GM20431 (cell line): ENCODE measurements around the gene PFKL.
"Not testable (repeated sequence)": the region's sequence is repeated elsewhere in the genome, so short reads cannot be mapped to it uniquely, and the experiment has no call there.

Experiments used
- in situ Hi-C: fragments of 300-500 bp; cut with MseI, MboI; formaldehyde crosslinking; loops from one replicate; pipeline ENCODE4 v1.15.0; 2020; ENCODE audit warnings: low sequenced_read_pairs; ENCODE audit not compliant: unreplicated experiment

The PFKL gene

DNA sequence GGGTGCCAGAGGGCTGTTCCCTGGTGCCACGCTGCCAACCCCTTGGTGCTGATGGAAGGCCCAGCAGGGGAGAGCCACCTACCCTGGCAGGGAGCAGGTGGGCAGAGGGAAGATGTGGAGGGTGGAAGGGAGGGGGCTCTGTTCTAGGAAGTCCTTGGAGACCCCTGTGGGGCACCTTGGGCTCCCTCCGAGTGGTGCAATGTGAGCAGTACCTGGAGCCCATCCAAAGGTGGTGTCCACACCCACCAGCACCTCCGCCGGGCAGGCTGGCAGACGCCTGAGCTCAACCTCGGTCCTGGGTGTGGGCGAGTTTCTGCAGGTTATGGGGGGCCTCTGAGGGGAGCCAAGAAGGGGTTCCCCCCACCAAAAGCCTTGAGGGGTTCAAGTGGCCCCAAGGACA is 26.8 kb upstream of the PFKL start:
- in situ Hi-C loops = no loop called here

DNA sequence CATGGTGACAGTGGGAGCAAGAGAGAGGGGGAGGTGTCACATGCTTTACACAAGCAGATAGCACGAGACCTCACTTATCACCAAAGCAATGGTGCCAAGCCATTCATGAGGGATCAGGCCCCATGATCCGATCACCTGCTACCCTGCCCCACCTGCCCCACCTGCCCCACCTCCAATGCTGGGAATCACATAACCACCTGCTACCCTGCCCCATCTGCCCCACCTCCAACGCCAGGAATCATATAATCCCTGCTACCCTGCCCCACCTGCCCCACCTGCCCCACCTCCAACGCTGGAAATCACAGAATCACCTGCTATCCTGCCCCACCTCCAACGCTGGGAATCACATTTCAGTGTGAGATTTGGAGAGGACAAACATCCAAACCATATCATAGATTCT is 24.8 kb upstream of the PFKL start:
- in situ Hi-C loops = no loop called here

DNA sequence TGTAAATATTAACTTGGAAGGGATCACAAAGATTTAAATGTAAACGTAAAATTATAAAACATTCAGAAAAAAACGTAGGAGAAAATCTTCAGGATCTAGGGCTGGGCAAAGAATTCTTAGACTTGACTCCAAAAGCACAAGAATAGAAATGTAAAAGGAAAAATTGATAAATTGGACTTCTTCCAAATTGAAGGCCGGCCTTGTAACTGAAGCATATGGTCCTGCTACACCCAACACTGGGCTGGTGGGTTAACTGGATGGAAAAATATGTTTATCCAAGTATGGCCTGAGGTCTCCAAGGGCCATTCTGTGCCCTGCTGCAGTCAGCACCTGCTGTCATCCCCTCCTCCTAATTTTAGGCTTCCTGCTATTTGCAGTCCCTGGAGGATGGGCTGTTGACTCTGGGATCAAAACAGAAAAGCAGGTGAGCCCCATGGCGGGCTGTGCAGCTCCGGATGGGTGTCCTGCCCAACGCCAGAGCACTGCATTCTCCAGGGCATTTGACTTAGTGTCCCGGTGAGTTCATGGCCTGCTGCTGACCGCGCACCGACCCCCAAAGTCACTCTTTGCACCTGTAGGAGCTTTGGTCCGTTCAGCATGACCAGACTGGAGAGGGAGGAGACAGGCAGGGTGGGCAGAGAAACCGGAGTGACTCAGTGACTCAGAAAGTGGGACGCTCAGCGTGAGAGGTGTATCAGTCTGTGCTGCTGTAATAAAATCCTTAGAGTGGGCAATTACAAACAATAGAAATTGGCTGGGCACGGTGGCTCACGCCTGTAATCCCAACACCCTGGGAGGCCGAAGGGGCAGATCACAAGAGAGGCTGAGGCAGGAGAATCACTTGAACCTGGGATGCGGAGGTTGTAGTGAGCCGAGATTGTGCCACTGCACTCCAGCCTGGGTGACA is 20.2 kb upstream of the PFKL start:
- in situ Hi-C loops = no loop called here

DNA sequence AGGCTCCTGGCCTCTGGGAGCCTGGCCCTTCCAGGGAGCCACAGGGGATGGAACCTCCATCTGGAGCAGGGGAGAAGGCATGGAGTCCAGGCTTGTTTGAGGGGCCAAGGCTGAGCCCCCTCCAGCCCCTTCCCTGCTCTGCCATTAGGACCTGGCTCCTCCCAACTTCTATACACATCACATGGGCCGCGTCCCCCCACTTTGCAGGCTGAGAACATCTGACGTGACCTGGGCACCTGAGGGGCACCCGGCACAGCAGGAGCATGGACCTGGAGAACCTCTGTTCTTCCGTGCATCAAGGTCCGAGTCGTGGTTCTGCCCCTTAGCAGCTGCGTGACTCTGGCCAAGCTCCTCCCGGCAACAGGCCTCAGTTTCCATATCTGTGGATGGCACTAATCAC is 18.1 kb upstream of the PFKL start:
- in situ Hi-C loops = no loop called here

DNA sequence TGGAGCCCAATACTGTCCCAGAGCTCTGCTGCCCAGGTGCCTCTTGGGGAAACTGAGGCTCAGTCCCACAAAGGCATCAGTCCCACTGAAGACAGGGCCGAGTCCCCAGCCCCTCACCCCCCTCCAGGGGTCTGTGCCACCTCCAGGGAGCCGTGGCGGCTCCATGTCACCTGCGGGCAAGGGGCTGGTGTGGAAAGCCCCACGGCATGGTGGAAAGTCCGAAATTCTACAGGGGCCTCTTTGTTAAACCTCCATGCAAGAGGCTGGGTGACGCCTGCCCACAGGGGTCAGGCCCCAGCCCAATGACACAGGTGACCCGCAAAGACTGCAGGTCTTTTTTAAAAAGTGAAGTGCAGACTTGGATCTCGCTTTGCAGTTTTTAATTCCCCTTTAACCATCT is 17.5 kb upstream of the PFKL start:
- in situ Hi-C loops = no loop called here

DNA sequence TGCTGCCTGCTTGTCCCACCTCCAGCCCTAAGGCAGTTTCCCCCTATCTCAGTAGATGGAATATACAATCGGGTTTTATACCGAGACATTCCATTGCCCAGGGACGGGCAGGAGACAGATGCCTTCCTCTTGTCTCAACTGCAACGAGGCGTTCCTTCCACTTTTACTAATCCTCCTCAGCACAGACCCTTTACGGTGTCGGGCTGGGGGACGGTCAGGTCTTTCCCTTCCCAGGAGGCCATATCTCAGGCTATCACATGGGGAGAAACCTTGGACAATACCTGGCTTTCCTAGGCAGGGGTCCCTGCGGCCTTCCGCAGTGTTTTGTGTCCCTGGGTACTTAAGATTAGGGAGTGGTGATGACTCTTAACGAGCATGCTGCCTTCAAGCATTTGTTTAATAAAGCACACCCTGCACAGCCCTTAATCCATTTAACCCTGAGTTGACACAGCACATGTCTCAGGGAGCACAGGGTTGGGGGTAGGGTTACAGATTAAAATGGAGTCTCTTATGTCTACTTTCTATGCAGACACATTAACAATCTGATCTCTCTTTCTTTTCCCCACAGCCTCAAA is 16.6 kb upstream of the PFKL start:
- in situ Hi-C loops = not testable (repeated sequence)

DNA sequence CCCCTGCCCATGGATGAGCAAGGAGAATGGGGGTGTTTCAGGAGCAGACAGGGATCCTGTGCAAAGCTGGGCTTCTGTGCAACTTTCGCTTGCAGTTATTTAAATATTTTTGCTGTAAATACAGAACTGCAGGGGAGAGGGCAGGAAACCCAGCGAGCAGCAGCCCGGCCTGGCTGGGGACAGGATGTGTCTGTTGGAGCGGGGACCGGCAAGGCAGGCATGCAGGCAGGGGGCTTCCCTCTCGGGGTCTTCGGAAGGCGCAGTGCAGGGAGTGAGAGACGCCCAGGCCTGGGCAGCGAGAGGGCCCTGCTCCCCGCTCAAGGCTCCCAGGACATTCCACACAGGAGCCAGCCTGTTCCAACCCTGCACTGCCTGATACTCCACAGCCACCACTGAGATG is 15.9 kb upstream of the PFKL start:
- in situ Hi-C loops = no loop called here

DNA sequence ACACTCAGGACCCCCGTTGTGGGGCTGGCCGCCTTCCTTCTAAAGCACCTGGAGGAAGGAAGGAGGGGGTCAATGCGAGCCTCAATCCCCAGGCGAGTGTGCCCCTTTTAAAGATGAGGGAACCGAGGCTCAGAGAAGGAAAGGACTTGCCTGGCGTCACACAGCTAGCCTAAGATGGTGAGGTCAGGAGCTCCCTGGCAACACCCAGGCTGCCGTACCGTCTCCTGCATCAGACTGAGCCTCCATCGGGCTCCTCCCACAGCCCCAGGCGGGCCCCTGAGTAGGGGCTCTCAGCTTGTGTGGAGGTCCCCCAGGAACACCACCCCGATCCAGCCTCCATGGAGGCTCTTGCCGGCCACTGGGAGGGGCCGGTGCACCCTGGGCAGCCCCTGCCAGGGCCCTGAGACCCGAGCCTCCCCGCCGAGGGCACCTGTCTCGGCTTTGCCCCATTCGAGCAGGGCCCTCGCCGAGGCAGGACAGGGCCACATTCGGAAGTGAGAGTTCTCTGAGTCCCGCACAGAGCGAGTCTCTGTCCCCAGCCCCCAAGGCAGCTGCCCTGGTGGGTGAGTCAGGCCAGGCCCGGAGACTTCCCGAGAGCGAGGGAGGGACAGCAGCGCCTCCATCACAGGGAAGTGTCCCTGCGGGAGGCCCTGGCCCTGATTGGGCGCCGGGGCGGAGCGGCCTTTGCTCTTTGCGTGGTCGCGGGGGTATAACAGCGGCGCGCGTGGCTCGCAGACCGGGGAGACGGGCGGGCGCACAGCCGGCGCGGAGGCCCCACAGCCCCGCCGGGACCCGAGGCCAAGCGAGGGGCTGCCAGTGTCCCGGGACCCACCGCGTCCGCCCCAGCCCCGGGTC is 14.5 kb upstream of the PFKL start, which contains the start of gene AIRE:
Gene AIRE (plus strand): TSS at position 739 of the 855 bp plus-strand sequence. CDS start 131 bp downstream, outside the sequence.
- in situ Hi-C loops = no loop called here

DNA sequence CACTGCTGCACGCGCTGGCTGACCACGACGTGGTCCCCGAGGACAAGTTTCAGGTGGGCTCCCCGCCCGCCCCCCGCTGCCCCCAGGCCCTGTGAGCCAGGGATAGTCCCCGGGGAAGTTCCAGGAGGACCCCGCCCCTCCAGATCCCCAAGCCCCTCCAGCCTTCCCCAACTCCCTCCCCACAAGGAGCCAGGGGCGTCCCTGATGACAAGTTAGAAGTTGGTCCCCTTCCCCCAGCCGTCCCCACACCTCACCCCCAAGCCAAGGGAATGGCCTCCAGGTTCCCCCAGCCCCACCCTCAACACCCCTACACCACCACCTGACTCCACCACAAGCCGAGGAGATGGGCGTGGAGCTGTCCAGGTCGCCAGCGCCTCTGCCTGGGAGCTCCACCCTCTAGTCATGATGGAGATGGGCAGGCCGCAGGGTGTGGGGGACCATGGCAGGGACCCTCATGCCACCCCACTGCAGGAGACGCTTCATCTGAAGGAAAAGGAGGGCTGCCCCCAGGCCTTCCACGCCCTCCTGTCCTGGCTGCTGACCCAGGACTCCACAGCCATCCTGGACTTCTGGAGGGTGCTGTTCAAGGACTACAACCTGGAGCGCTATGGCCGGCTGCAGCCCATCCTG is 13.7 kb upstream of the PFKL start:
- in situ Hi-C loops = no loop called here

DNA sequence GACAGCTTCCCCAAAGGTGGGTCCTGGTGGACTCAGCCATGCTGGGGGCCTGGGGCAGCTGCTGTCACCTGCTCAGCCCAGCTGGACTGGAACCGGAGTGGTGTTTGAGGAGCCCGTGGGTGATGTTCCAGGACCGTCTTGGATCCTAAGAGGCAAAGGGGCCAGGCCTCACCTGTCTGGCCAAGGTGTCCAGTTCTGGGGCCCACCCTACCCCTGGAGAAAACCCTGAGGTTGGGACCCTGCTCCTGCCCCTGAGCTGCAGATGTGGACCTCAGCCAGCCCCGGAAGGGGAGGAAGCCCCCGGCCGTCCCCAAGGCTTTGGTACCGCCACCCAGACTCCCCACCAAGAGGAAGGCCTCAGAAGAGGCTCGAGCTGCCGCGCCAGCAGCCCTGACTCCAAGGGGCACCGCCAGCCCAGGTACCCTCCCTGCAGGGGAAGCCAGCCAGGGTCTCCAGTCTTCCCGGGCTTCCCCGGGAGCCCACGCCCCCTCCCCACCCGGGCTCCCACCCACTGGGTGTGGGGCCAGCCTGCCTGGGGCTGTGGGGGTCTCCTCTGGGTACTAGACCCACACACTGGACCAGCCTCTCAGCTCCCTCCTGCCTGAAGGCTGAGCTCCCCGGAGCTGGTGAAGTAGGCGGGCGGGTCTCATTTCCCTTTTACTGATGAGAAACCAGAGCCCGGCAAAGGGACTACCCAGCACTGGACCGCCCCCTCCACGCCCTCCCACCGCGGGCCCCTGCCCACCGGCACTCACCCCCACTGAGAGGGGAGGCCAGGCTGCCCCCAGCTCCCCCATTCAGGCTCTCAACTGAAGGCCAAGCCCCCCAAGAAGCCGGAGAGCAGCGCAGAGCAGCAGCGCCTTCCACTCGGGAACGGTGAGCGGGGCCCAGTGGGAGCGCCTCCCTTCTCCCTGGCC is 12.9 kb upstream of the PFKL start:
- in situ Hi-C loops = no loop called here

DNA sequence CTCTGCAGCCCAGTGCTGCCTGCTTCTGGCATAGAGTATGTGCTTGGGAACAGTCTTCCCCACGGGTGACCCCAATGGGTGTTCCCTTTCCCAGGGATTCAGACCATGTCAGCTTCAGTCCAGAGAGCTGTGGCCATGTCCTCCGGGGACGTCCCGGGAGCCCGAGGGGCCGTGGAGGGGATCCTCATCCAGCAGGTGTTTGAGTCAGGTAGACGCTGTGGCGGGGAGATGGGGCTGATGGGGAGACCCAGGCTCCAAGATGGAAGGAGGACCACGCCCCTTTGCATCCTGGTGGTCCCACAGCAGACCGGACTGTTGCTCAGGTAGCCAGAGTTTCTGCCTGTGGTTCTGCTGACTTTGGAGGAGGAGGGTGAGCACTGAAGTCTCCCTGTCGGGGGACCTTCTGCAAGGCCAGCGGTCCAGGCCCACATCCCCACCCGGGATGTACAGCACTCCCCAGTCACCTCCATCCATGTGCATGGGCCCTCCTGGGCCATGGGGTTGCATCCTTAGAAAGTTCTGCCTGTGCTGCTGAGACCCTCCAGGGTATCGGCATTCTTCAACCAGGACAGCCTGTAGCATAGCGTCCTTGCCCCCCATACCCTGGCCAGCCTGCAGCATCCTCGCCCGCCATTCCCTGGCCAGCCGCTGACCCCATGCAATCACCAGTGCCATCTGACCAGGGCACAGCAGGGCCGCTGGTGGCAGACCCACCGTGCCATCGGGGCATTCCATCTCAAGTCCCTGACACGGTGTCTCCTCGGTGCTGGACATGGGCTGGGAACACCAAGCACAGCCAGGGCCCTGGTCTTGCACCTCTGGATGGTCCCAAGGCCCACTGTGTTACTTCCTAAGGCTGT is 11.4 kb upstream of the PFKL start:
- in situ Hi-C loops = no loop called here

DNA sequence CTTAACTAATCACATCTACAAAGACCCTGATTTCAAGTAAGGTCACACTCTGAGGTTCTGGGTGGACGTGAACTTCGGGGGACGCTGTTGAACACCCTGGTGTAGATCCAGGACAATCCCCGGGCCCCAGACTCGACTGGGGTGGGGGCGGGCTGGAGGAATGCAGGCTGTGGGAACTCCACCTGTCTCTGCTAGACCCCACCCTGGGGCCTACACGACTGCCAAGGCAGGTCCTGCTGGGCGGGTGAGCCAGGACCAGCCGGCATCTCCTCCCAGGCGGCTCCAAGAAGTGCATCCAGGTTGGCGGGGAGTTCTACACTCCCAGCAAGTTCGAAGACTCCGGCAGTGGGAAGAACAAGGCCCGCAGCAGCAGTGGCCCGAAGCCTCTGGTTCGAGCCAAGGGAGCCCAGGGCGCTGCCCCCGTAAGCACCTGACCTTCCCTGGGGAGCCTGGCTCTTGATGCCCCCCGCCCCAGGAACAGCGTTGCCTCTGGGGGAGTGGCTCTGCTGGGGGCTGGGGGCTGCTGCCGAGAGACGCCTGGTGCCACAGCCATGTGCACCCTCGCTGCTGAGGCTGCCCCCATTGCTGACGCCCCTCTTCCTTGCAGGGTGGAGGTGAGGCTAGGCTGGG is 10.4 kb upstream of the PFKL start:
- in situ Hi-C loops = no loop called here

DNA sequence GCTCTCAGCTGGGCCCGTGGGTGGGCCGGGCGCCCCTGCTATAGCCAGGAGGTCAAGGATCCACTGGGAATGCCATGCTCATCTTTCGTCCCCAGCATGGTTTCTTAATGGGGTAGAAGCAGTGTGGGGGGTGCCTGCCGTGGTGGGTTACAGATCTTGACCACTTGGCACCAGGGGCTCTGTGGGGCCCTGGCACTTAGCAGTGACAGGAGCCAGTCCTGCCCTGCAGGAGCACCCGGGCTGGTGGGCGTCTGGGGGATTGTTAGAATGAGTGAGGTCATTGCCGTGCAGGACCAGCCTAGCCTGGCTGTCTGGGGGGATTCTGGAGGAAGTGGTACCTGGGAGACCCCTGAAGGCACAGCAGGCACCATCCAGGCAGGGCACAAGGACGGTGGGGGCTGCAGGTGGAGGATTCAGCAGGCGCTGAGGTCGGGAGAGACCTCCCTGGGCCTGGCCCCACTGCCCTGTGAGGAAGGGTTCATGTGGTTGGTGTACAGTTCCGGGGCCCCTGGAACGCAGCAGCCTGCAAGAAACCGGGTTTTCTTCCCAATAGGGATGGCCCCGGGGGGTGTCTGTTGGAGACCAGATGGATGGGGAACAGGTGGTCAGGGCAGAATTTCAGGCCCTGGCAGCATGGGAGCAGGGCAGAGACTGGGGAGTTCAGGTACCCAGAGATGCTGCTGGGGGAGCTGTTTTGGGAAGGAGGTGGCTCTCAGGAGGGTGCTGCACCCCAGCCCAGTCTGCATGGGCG is 9.4 kb upstream of the PFKL start:
- in situ Hi-C loops = no loop called here

DNA sequence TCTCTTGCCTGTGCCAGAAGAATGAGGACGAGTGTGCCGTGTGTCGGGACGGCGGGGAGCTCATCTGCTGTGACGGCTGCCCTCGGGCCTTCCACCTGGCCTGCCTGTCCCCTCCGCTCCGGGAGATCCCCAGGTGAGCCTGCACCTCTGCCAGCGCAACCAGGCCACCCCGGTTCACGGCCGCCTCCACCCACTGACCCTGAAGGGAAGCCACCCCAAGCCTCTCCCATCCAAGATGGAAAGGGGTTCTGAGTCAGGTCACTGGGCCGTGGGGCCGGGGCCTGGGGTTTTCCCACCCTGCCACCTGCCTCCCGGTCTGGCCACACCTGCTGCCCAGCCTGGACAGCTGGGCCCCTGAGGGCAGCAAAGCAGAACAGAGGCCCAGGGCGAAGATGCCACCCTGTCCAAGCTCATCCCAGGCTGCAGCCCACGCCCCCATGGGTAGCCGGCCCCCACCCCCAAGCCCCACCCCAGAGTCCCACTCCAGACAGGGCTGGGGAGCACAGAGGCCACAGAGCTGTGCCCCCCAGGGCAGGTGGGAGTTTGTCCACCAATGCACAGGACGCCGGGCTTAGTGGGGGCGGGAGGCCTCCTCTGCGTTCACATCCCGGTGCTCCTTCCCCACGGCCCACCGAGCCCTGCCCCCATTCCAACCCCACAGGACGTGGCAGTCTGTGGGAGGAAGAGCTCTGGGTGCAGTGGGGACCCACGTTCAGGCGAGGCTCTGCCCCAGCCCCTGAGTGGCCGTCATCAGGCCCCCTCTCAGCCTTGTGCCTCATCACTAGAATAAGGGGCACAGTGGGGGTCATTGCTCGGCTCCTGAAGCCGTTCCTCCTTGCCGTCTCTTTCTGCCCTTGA is 8.5 kb upstream of the PFKL start:
- in situ Hi-C loops = no loop called here

DNA sequence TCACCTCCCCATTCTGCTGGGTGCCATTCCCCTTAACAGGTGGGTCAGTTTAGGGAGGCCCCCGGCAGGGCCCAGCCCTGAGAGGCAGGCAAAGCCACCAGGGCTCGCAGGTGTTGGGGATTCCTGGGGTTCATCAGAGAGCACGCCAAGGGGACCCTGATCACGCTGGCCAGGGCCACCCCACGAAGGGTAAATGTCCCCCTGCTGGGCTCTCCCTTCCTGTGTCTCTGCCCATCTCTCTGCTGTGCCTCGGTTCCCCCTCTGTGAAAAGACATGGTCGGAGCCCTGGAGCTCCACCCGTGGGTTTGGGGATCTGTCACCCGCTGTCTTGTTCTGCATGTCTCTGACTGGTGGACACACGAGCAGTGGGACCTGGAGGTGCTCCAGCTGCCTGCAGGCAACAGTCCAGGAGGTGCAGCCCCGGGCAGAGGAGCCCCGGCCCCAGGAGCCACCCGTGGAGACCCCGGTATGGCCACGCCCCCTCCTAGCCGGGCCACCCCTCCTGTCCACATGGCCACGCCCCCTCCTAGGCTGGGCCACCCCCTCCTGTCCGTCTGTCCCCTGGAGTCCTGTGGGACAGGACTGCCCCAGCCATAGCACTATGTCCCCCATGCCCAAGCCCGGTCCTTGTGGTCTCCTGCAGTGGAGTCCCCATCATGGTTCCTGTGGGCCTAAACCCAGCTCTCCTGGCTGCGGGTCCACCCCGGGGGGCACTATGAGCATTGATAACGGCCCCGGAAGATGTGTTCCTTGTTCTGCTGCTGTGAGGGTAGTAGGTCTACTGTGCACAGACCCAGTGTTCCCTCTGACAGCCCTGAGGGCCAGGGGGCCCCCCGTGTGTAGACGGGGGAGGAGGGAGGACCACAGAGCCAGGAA is 7.7 kb upstream of the PFKL start:
- in situ Hi-C loops = no loop called here
